IMR-90 (cell line): ENCODE results near the gene ATP2C2. TPM values are rescaled to one million over a fixed set of nuclear protein-coding genes. Genes with fewer than 3 reads are reported as not detected.

Source experiments
- ATAC-seq: fragments of 200-7000 bp; cut with Tn5 transposase; 2 replicates; pipeline ENCODE4 v1.9.1; 2020; ENCODE audit warnings: low read depth, mild to moderate bottlenecking, moderate library complexity
- BruUV-seq: library from RNA; stranded (reverse); fragments of 400-500 nt; replicated peaks from 2 replicates; lab custom pipeline; 2021; lab: Mats Ljungman, UMichigan
- CTCF ChIA-PET: fragments of 300-600 bp; formaldehyde crosslinking; extraction: SDS; loops from one replicate; lab custom pipeline; 2021; ENCODE audit warnings: antibody characterized with exemption; lab: Yijun Ruan, JAX
- POLR2A ChIA-PET: fragments of 300-600 bp; sonication (Branson Sonifier 250); formaldehyde crosslinking; loops from one replicate; lab custom pipeline; 2022; ENCODE audit warnings: antibody characterized with exemption; ENCODE audit not compliant: unreplicated experiment; lab: Charles Lee
- DNase-seq: peaks from one replicate; pipeline ENCODE4 v3.0.0; 2013
- H2AFZ ChIP-seq: replicated peaks from 2 replicates; pipeline ENCODE3; 2013; ENCODE audit warnings: low read length, mild to moderate bottlenecking; ENCODE audit not compliant: poor library complexity
- H2AK5ac ChIP-seq: 2 replicates; pipeline ENCODE4 v1.6.1; 2013; ENCODE audit warnings: low read depth, low read length, inconsistent platforms
- H2AK9ac ChIP-seq: replicated peaks from 2 replicates; pipeline ENCODE3; 2013; ENCODE audit warnings: mild to moderate bottlenecking, low read depth, low read length, moderate library complexity; ENCODE audit not compliant: poor library complexity
- H2BK120ac ChIP-seq: 2 replicates; pipeline ENCODE4 v1.6.1; 2013; ENCODE audit warnings: low read depth, low read length, inconsistent platforms
- H2BK15ac ChIP-seq: 3 replicates; pipeline ENCODE4 v1.6.1; 2013; ENCODE audit warnings: low read depth, low read length, inconsistent platforms
- H2BK20ac ChIP-seq: 2 replicates; pipeline ENCODE4 v1.6.1; 2013; ENCODE audit warnings: low read depth, mild to moderate bottlenecking, inconsistent platforms, low read length, moderate library complexity
- H2BK5ac ChIP-seq: 2 replicates; pipeline ENCODE4 v1.6.1; 2013; ENCODE audit warnings: mild to moderate bottlenecking, low read depth, low read length, inconsistent platforms; ENCODE audit not compliant: poor library complexity, severe bottlenecking
- H3K14ac ChIP-seq: replicated peaks from 2 replicates; pipeline ENCODE4 v1.6.1; 2013; ENCODE audit warnings: low read depth, low read length, inconsistent platforms
- H3K18ac ChIP-seq: 2 replicates; pipeline ENCODE4 v1.6.1; 2013; ENCODE audit warnings: low read depth, low read length, control low read depth
- H3K23ac ChIP-seq: 2 replicates; pipeline ENCODE4 v1.6.1; 2013; ENCODE audit warnings: low read depth, low read length, inconsistent platforms
- H3K27ac ChIP-seq: 2 replicates; pipeline ENCODE4 v1.5.1; 2013; ENCODE audit warnings: mild to moderate bottlenecking, control low read depth, low read length; ENCODE audit not compliant: insufficient read depth
- H3K27me3 ChIP-seq: 2 replicates; pipeline ENCODE4 v1.6.1; 2013; ENCODE audit warnings: low read length; ENCODE audit not compliant: control insufficient read depth, insufficient read depth
- H3K36me3 ChIP-seq: 2 replicates; pipeline ENCODE4 v1.6.1; 2013; ENCODE audit warnings: low read length, mixed read lengths; ENCODE audit not compliant: control insufficient read depth, insufficient read depth
- H3K4ac ChIP-seq: 2 replicates; pipeline ENCODE4 v1.6.1; 2013; ENCODE audit warnings: low read depth, low read length, inconsistent platforms
- H3K4me1 ChIP-seq: 2 replicates; pipeline ENCODE4 v1.6.1; 2013; ENCODE audit warnings: low read length, mixed read lengths; ENCODE audit not compliant: control insufficient read depth, insufficient read depth
- H3K4me2 ChIP-seq: 2 replicates; pipeline ENCODE4 v1.6.1; 2013; ENCODE audit warnings: low read depth, mild to moderate bottlenecking, control low read depth, low read length, moderate library complexity
- H3K4me3 ChIP-seq: 2 replicates; pipeline ENCODE4 v1.5.1; 2013; ENCODE audit warnings: low read depth, mild to moderate bottlenecking, control low read depth, low read length, moderate library complexity; ENCODE audit not compliant: insufficient read depth
- H3K56ac ChIP-seq: 2 replicates; pipeline ENCODE4 v1.6.1; 2013; ENCODE audit warnings: low read length, inconsistent platforms; ENCODE audit not compliant: insufficient read depth; ENCODE audit errors: extremely low read depth
- H3K79me1 ChIP-seq, 2 experiments: 2 replicates each; pipeline ENCODE4 v1.6.1; 2013; ENCODE audit warnings: low read length in 2 of 2, inconsistent platforms in 1 of 2, low read depth in 1 of 2
- H3K9ac ChIP-seq: 2 replicates; pipeline ENCODE4 v1.6.1; 2013; ENCODE audit warnings: low read depth, low read length, control low read depth
- H3K9me1 ChIP-seq: 2 replicates; pipeline ENCODE4 v1.6.1; 2013; ENCODE audit warnings: low read length, inconsistent platforms; ENCODE audit not compliant: insufficient read depth
- H3K9me3 ChIP-seq: 2 replicates; pipeline ENCODE4 v1.6.1; 2013; ENCODE audit warnings: low read length; ENCODE audit not compliant: control insufficient read depth, insufficient read depth
- H4K20me1 ChIP-seq: 2 replicates; pipeline ENCODE4 v1.6.1; 2013; ENCODE audit warnings: low read length, inconsistent platforms; ENCODE audit not compliant: insufficient read depth
- H4K5ac ChIP-seq: 2 replicates; pipeline ENCODE4 v1.6.1; 2013; ENCODE audit warnings: mild to moderate bottlenecking, low read depth, low read length, control low read depth
- H4K8ac ChIP-seq, 2 experiments: 2 replicates each; pipeline ENCODE4 v1.6.1; 2013; ENCODE audit warnings: low read depth in 2 of 2, low read length in 2 of 2, control low read depth in 1 of 2, inconsistent platforms in 1 of 2
- H4K91ac ChIP-seq: 2 replicates; pipeline ENCODE4 v1.6.1; 2013; ENCODE audit warnings: low read depth, low read length, inconsistent platforms; ENCODE audit not compliant: insufficient read depth
- BHLHE40 ChIP-seq: fragments of 150-350 bp; IDR thresholded peaks from 2 replicates; pipeline ENCODE4 v1.6.1; 2016; ENCODE audit warnings: mild to moderate bottlenecking, low read depth, low read length
- CEBPB ChIP-seq: IDR thresholded peaks from 2 replicates; pipeline ENCODE4 v1.6.1; 2012; ENCODE audit warnings: low read depth, low read length, improper control_type of control experiment
- CHD1 ChIP-seq: IDR thresholded peaks from 2 replicates; pipeline ENCODE4 v1.6.1; 2012; ENCODE audit warnings: low read depth, low read length, improper control_type of control experiment
- CTCF ChIP-seq: conservative IDR thresholded peaks from 2 replicates; pipeline ENCODE4 v1.5.1; 2012; ENCODE audit warnings: mild to moderate bottlenecking, low read depth, low read length, improper control_type of control experiment
- ELK1 ChIP-seq: fragments of 150-350 bp; IDR thresholded peaks from 2 replicates; pipeline ENCODE4 v1.6.1; 2016; ENCODE audit warnings: low read depth, mild to moderate bottlenecking, low read length, moderate library complexity, borderline replicate concordance
- FOS ChIP-seq: fragments of 150-350 bp; IDR thresholded peaks from 2 replicates; pipeline ENCODE4 v1.6.1; 2016; ENCODE audit warnings: low read depth, low read length
- MAFK ChIP-seq: IDR thresholded peaks from 2 replicates; pipeline ENCODE4 v1.6.1; 2012; ENCODE audit warnings: low read depth, low read length, improper control_type of control experiment
- MAZ ChIP-seq: IDR thresholded peaks from 2 replicates; pipeline ENCODE4 v1.6.1; 2012; ENCODE audit warnings: low read depth, mild to moderate bottlenecking, low read length, improper control_type of control experiment, moderate library complexity, borderline replicate concordance
- MXI1 ChIP-seq: IDR thresholded peaks from 2 replicates; pipeline ENCODE4 v1.6.1; 2012; ENCODE audit warnings: low read depth, mild to moderate bottlenecking, low read length, moderate library complexity, borderline replicate concordance
- NFE2L2 ChIP-seq: fragments of 150-350 bp; IDR thresholded peaks from 2 replicates; pipeline ENCODE4 v1.6.1; 2016; ENCODE audit warnings: low read depth, mild to moderate bottlenecking, low read length
- POLR2A ChIP-seq: IDR thresholded peaks from 2 replicates; pipeline ENCODE4 v1.6.1; 2012; ENCODE audit warnings: mild to moderate bottlenecking, low read depth, low read length
- RAD21 ChIP-seq: IDR thresholded peaks from 2 replicates; pipeline ENCODE4 v1.6.1; 2012; ENCODE audit warnings: low read length, improper control_type of control experiment
- RCOR1 ChIP-seq: IDR thresholded peaks from 2 replicates; pipeline ENCODE4 v1.6.1; 2012; ENCODE audit warnings: mild to moderate bottlenecking, low read length, improper control_type of control experiment; ENCODE audit not compliant: insufficient replicate concordance
- RFX5 ChIP-seq: IDR thresholded peaks from 2 replicates; pipeline ENCODE4 v1.8.0; 2012; ENCODE audit warnings: low read depth, mild to moderate bottlenecking, low read length, moderate library complexity
- SMC3 ChIP-seq: fragments of 150-350 bp; IDR thresholded peaks from 2 replicates; pipeline ENCODE4 v1.6.1; 2016; ENCODE audit warnings: low read depth, mild to moderate bottlenecking, antibody characterized with exemption, low read length, moderate library complexity
- USF2 ChIP-seq: fragments of 150-350 bp; IDR thresholded peaks from 2 replicates; pipeline ENCODE4 v1.6.1; 2017; ENCODE audit warnings: mild to moderate bottlenecking, antibody characterized with exemption, low read length, low read depth
- WGBS, 2 experiments: methylation state at CpG; one replicate each; pipeline versions ENCODE4 v1.1.5 to v1.1.7; 2013; ENCODE audit warnings: missing lambda C conversion rate in 2 of 2; ENCODE audit not compliant: insufficient read length in 1 of 2; ENCODE audit errors: extremely low coverage in 2 of 2; 5-methylcytosine and 5-hydroxymethylcytosine counted together
- dilution Hi-C: fragments of 300-500 bp; cut with HindIII; formaldehyde crosslinking; loops from one replicate; pipeline ENCODE4 v1.14.3; 2018; ENCODE audit warnings: low sequenced_read_pairs; ENCODE audit not compliant: unreplicated experiment
- in situ Hi-C: fragments of 300-500 bp; cut with MboI; formaldehyde crosslinking; loops from 3 replicates; pipeline ENCODE4 v1.14.3; 2019; ENCODE audit warnings: low sequenced_read_pairs, inconsistent platforms, mixed read lengths
- intact Hi-C: fragments of 100-400 bp; cut with micrococcal nuclease; formaldehyde crosslinking; loops from 2 replicates; pipeline ENCODE4 v1.10.0; 2022
- polyA plus RNA-seq, 3 experiments: library from polyadenylated mRNA; depleted of rRNA; stranded (reverse); fragments of >200 nt; gene quantifications; 2 replicates each; pipeline ENCODE4 v1.2.3, GENCODE V29; 2012; ENCODE audit warnings: low replicate concordance in 1 of 3
- total RNA-seq: library from RNA; depleted of rRNA; stranded (reverse); fragments of >200 nt; gene quantifications from 2 replicates; pipeline ENCODE4 v1.2.3, GENCODE V29; 2012

Gene ATP2C2
- total and polyA plus RNA-seq, 2 of the 4 experiments (the other 2 are of a cell fraction), result not detected

- H3K18ac ChIP-seq, result no peak overlapping the region
- intact Hi-C loops, result no loop called here
These were observed 11.7 kb upstream of the ATP2C2 start for GRCh38 chr16:84356591-84357116.

More at GRCh38 chr16:84356591-84357116, 11.7 kb upstream of the ATP2C2 start:
- in situ Hi-C loops (no loop called here), dilution Hi-C loops (no loop called here)
- no peaks in the 10 kb centered on the region for H3K79me1 ChIP-seq
- H4K91ac ChIP-seq, result no peak overlapping the region
- no peak overlapping the region for H2AK5ac ChIP-seq
- peaks cover 56% of the 10 kb centered on the region for H3K27me3 ChIP-seq
- peaks cover 2% of the 10 kb centered on the region; the same call in 1 of the 2 replicates for H4K20me1 ChIP-seq
- CTCF ChIA-PET, result no interaction called here
- H3K56ac ChIP-seq, result no peak overlapping the region
- H4K8ac ChIP-seq, result no peak overlapping the region
- no peaks in the 10 kb centered on the region for H3K9me1 ChIP-seq
- POLR2A ChIA-PET, result no interaction called here
- no peak overlapping the region for H2AFZ ChIP-seq
- no peak overlapping the region for H3K14ac ChIP-seq
- no TSS peak for BruUV-seq
- WGBS, 2 experiments, result 65% methylated on average over 4 of the region's 11 CpGs; no CpG with 5 or more reads in 1 of the 2 experiments
- ATAC-seq, result no peak
- no peak overlapping the region for H2BK20ac ChIP-seq
- no peak overlapping the region for H2BK5ac ChIP-seq
- no peak for DNase-seq
- no peak overlapping the region for H4K5ac ChIP-seq
- no peak overlapping the region for H3K9ac ChIP-seq
- H3K36me3 ChIP-seq, result no peaks in the 10 kb centered on the region
- TF ChIP-seq NFE2L2 (no peak), RFX5 (no peak), CTCF (no peak), FOS (no peak), RCOR1 (no peak), ELK1 (no peak), RAD21 (no peak), BHLHE40 (no peak), POLR2A (no peak), CHD1 (no peak), MAZ (no peak), USF2 (no peak), MXI1 (no peak), CEBPB (no peak), SMC3 (no peak), MAFK (no peak)
- H3K4me2 ChIP-seq, result no peak overlapping the region
- H3K27ac ChIP-seq, result no peak overlapping the region
- peaks cover 3% of the 10 kb centered on the region; the same call in 1 of the 2 replicates for H3K4me1 ChIP-seq
- H2BK15ac ChIP-seq, result no peak overlapping the region
- no peak overlapping the region for H3K23ac ChIP-seq
- no peak overlapping the region for H2AK9ac ChIP-seq
- H3K9me3 ChIP-seq, result no peaks in the 10 kb centered on the region; the same call in 1 of the 2 replicates
- H3K4ac ChIP-seq, result no peak overlapping the region
- no peak overlapping the region for H2BK120ac ChIP-seq
- no peak overlapping the region for H3K4me3 ChIP-seq
